Peyer's patch (tissue), 4 donors: ENCODE data around the gene STK32A.

Experiments used
- CTCF ChIP-seq, 6 experiments: fragments of 450-650 bp in 4 of 6; fragments of 200-600 bp in 2 of 6; sonication (generic) in 1 of 6; IDR thresholded peaks; one replicate each; pipeline ENCODE4 v1.5.1; 2017 to 2019; ENCODE audit warnings: antibody characterized with exemption in 6 of 6, mild to moderate bottlenecking in 3 of 6, moderate library complexity in 1 of 6
- POLR2A ChIP-seq, 2 donors: fragments of 450-650 bp; IDR thresholded peaks; one replicate each; pipeline ENCODE4 v1.5.1; 2017; ENCODE audit warnings: antibody characterized with exemption in 2 of 2, mild to moderate bottlenecking in 2 of 2, moderate library complexity in 2 of 2

DNA sequence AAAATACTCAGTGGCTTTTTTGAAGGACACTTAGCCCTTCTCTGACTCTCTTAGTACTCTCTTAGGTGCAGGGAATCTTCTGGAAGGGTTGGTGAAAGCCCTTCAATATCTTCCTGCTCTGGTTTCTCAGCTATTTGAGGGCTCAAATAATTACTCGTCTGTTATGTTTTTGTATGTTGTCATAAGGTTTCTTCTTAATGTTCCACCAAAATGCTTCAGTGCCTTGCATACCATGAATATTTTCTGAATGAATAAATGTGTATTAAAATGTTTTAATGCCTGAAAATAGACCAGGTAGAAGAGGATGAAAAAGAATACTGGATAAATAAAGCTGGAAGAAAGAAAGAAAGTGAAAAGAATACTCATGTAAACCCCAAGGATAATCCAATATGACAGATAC lies 124.3 kb downstream of the STK32A start:
- TF ChIP-seq CTCF (IDR thresholded peaks at IDR 0.05) (no peak), POLR2A (IDR thresholded peaks at IDR 0.05) (no peak)
